Measurements from ENCODE around the gene ACSS2. TPM values are rescaled to one million over a fixed set of nuclear protein-coding genes. Genes with fewer than 3 reads are reported as not detected.

Gene ACSS2
- total and polyA plus RNA-seq, 2 of the 8 experiments (the other 6 are each of a cell fraction or from before 2014, with no cell fraction given) = 17.7 to 24.2 TPM

GRCh38 chr20:34864216-34864615 lies 12.2 kb upstream of the ACSS2 start:
- Histone ChIP-seq H3K23ac (ENCODE audit: insufficient read length) (no peak overlapping the region), H3K79me1 (ENCODE audit: low read depth, low read length) (no peaks in the 10 kb centered on the region), H2BK15ac (ENCODE audit: low read length) (no peak overlapping the region), H3K18ac (ENCODE audit: extremely low read depth, low read length) (no peak overlapping the region), H2BK20ac (ENCODE audit: low read length) (no peak overlapping the region), H4K8ac (ENCODE audit: extremely low read depth, insufficient read depth, low read length) (no peak overlapping the region), H2BK12ac (ENCODE audit: low read depth, low read length) (no peak overlapping the region), H3K4me1 (replicated peaks in 1 of 4; ENCODE audit: control insufficient read depth in 3 of 4, insufficient read depth in 4 of 4, low read length in 3 of 4) (peaks cover 5 to 15% (median 7%) of the 10 kb centered on the region in 4 experiments; a peak in 6 of 7 replicates), H3K9me3 (ENCODE audit: insufficient read depth in 2 of 2, low read depth in 1 of 2, low read length in 1 of 2) (no peaks in the 10 kb centered on the region), H3K14ac (ENCODE audit: insufficient read length) (no peak overlapping the region), H3K4me3 (ENCODE audit: extremely low read depth in 1 of 4, insufficient read depth in 2 of 4, low read depth in 3 of 4, low read length in 4 of 4) (peak overlapping the region in 1 of 4 experiments; percentile 54; a peak in 1 of 8 replicates), H3K23me2 (ENCODE audit: low read depth, low read length) (peaks cover 2% of the 10 kb centered on the region; the same call in 1 of the 2 replicates), H3K27me3 (replicated peaks in 1 of 4; ENCODE audit: control insufficient read depth in 3 of 4, extremely low read depth in 1 of 4, insufficient read depth in 3 of 4, low read length in 3 of 4) (no peaks in the 10 kb centered on the region; a peak in 1 of 7 replicates), H3K36me3 (ENCODE audit: control insufficient read depth in 2 of 4, insufficient read depth in 4 of 4, low read length in 3 of 4) (peaks cover 0 to 3% (median 0%) of the 10 kb centered on the region in 4 experiments; a peak in 5 of 8 replicates), H2BK5ac (ENCODE audit: low read depth, low read length) (no peak overlapping the region), H2AK5ac (ENCODE audit: low read depth, low read length) (no peak overlapping the region), H3K27ac (ENCODE audit: low read depth, low read length) (no peak overlapping the region), H2AFZ (ENCODE audit: low read length) (no peak overlapping the region), H3K56ac (replicated peaks; ENCODE audit: insufficient read length, low read depth, low read length) (no peak overlapping the region), H2BK120ac (replicated peaks; ENCODE audit: low read depth, low read length) (no peak overlapping the region), H3K4me2 (ENCODE audit: insufficient read depth in 1 of 2, low read depth in 2 of 2, low read length in 2 of 2) (peak overlapping the region; percentile 52 to 73; a peak in 3 of 4 replicates), H3K79me2 (ENCODE audit: control insufficient read depth in 1 of 2, insufficient read depth in 2 of 2, low read length in 2 of 2) (no peaks in the 10 kb centered on the region), H4K20me1 (replicated peaks in 1 of 2; ENCODE audit: control insufficient read depth in 1 of 2, insufficient read depth in 2 of 2, low read length in 2 of 2) (no peaks in the 10 kb centered on the region), H3K9ac (replicated peaks in 1 of 4; ENCODE audit: extremely low read depth in 1 of 4, low read depth in 3 of 4, low read length in 3 of 4) (no peak overlapping the region), H4K91ac (replicated peaks; ENCODE audit: insufficient read length, low read length) (no peak overlapping the region), H3K4ac (replicated peaks; ENCODE audit: insufficient read length, low read depth, low read length) (no peak overlapping the region), H4K5ac (ENCODE audit: insufficient read length, low read depth, low read length) (no peak overlapping the region)
- WGBS, 2 experiments (ENCODE audit: extremely low coverage in 1 of 2, insufficient coverage in 1 of 2, insufficient read length in 1 of 2, insufficient replicate concordance in 2 of 2, low coverage in 1 of 2, low lambda C conversion rate in 2 of 2, missing lambda C conversion rate in 1 of 2) = 92% methylated on average over 5 of the region's 5 CpGs; no CpG with 5 or more reads in 1 of the 2 experiments
- ChIA-PET POLR2A (ENCODE audit: partially characterized antibody) (interaction anchor here (0.9 kb wide), 1 partner anchor 24 kb away, joined by 4 read pairs; no protein-coding TSS in a partner anchor), CTCF (ENCODE audit: partially characterized antibody) (interaction anchor here (0.6 to 2.7 kb wide), 5 partner anchors 8 to 99 kb away, joined by 3 to 15 read pairs (median 4); partner anchors contain the start of gene GGT7)
- DNase-seq (ENCODE audit: low read depth in 1 of 2, low spot score in 2 of 2) = no peak
- FAIRE-seq = no peak
- no peak for TF ChIP-seq CHD2 (IDR thresholded peaks at IDR 0.05; ENCODE audit: low read length)
- no peak for TF ChIP-seq EGR1 (IDR thresholded peaks at IDR 0.05; ENCODE audit: borderline replicate concordance, low read depth, low read length)
- no peak for TF ChIP-seq ASH2L (IDR thresholded peaks at IDR 0.05; ENCODE audit: low read length)
- TF ChIP-seq SP1 (IDR thresholded peaks at IDR 0.05; ENCODE audit: low read depth, low read length) = no peak
- no peak for TF ChIP-seq SP2 (IDR thresholded peaks at IDR 0.05; ENCODE audit: low read length)
- no peak for TF ChIP-seq CEBPB (IDR thresholded peaks at IDR 0.05; ENCODE audit: low read depth, low read length)
